Islet precursor cell (in vitro differentiated cells): ENCODE results near the gene ELOVL3.

Experiments
- DNase-seq: peaks from one replicate; pipeline ENCODE4 v3.0.0-alpha.2; 2018

Gene ELOVL3

DNA sequence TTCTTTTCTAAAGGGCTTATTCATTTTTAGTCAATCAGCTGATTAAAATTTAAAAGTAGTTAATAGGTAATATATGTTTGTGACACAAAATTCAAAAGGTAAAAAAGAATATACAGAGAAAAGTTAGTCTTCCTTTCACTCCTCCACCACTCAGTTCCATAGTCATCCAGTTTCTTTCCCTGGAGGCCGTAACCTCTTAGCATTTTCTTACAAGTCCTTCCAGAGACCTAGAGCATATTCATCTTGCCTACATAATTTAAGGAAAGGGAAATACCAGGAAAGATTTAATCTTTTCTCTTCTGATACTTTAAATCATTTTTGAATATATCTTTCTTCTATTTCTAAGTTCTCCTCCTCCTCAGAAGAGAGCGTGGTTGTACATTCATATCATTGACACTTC is 29.3 kb downstream of the ELOVL3 start:
- DNase-seq, result no peak

DNA sequence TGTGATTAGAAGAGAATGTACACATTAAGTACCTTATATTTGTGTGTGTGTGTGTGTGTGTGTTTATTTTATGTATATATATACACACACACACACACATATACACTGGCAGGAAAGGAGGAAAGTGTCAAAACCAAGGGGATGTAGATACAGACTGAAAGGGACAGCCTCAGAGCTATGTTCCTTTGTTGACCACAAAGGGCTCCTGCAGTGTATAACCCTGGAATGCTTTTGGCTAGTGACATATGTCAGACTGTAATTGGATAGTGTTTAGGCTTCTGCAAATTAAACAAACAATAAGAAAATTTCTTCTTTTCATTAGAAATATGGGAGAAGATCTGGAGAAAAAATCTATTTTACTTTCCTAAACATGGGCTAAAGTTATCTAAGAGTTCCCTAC is 35.1 kb downstream of the ELOVL3 start:
- DNase-seq, result no peak

DNA sequence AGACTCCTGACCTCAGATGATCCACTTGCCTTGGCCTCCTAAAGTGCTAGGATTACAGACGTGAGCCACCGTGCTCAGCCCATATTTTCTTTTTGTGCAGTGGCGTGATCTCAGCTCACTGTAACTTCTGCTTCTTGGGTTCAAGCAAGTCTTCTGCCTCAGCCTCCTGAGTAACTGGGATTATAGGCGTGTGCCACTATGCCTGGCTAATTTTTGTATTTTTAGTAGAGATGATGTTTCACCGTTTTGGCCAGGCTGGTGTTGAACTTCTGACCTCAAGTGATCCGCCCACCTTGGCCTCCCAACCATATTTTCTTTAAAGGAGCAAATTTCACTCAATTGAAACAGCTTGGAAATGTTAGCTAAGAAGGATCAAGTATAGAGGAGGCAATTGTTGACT is 35.7 kb downstream of the ELOVL3 start:
- no peak for DNase-seq

DNA sequence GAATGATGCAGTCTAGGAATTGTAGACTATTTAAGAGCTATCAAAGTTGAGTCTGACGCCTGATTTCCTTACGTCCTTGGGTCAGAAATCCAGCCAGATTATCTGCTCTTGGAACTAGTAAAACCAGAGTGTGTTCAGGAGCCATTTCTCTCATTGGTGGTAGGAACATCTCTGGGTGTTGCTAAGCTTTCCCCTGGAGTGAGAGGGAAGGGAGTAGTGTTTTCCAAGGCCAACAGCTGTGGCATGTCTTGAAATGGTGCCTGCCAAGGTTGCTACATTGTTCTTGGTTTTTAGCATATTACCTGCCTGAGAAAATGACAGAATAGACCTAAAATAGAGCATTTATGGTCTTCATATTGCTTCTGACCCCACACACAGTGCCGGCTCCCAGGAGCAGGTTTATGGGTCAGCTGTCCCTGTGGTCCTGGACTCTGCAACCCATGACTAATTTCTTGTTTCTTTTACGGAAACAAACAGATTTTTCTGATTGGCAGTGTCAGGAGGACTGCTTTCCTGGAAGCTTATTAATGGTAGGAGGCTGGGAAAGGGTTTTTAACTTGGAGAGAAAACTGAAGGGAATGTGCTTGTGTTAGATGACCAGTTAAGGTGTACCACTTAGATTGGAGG is 36.8 kb downstream of the ELOVL3 start:
- DNase-seq, result no peak

DNA sequence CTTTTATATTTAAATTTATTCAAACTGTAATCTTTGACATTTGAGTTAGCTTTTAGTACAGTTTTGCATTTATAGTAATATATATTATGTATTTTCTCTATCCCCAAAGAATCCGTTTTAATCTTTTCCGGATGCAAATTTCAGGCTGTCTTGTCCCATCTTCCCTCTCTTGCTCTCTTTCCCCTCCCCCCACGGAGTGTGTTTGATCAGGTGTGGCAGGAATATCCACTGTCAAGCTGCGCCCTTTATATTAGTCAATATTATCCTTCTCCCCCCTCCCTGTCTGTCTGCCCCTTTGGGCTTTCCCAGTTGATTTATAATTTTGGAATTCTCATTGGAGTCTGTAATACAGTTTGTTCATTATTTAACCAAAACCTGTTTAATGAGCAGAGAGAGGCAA is 38.3 kb downstream of the ELOVL3 start:
- no peak for DNase-seq

DNA sequence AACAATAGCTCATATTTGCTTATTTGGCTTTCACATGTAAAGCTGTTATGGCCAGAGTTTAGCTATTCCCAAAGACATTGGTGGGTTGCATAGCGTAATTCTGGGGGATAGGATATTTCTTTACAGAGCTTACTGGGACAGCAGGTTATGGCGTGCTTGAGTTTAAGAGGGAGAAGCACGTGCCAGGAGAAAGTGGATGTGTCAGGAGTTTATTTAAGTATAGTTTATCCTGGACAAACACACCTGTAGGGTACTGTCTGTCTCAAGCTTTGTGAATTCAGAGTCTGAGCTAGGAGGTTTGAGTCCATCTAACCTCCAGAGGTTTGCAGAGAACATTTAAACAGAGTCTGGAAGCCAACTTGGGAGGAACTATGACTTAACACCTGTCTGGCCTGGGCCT is 40.6 kb downstream of the ELOVL3 start:
- DNase-seq, result no peak

DNA sequence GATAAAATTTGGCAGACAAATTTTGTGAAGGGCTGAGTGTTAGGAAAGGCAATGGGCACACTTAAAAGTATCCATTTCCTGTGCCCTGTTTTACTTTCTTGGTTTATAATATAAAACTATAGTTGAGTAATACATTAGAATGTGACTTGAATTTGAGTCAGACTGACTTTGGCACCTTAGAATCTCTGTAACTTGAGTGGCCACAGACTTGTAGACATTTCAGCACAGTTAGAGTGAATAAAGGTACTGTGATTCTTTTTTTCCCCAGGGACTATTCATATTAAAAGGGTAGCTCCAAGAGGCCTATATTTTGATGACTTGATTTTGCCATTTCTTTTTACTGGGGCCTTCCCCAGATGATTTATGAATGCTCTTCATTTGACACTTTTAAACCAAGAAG is 41.6 kb downstream of the ELOVL3 start:
- no peak for DNase-seq

DNA sequence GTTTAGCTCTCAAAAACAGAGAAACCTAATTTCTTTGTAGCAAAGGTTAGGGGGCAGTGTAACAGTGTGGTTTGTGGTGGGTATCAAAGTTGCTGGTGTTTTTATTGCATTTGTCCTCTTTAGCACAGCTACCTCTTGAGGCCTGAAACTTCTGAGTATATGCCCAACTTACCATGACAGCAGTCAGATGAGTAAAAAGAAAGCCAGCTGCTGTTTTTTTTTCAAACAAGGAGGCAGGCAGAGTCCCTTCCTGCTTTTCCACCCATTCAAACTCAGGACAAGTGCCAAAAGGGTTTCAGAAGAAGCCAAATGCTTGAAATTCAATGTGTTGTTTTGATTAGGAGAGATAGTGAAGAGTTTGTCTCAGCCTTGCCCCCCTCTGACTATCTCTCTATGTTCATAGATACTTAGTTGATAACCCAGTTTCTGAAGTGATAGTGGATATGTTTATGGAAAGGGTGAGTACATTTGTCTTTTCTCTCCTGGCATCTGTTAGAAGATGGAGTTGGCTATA is 42.3 kb downstream of the ELOVL3 start:
- DNase-seq, result no peak

DNA sequence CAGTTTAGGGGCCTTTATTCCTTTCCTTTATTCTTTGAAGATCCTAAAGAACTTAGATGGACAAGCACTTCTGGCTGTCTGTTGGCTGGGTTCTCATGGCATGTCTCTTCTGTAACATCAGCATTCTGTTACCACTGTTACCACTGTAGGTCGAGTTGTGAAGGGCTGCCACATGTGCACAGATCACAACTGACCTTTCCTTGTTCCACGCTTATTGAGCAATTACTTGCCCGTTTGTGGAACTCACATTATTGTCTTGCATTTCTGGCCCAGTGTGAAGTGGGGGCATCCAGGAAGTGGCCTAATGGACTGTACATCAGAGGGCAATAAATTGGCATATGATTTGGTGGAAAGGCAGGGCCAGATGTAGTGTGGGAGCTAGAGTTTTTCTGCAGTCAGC is 42.9 kb downstream of the ELOVL3 start:
- DNase-seq, result no peak

DNA sequence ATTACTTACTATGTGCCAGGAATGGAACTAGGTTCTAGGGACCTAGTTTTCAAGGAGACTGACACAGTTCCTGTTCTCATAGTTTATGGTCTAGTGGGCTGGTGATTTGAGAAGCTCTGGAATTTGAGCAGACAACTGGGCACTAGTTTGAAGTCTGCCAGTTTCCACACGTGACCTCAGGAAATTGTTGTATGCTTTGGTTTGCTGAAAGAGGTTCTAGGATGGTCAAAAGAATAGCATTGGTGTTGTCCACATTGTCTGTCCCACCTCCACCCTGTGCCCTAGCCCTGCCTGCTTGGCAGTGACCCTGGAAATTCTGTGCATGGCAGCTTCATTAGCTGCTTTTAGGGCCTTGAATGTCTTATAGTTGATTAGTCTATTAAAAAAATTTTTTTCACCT is 48.0 kb downstream of the ELOVL3 start:
- no peak for DNase-seq

DNA sequence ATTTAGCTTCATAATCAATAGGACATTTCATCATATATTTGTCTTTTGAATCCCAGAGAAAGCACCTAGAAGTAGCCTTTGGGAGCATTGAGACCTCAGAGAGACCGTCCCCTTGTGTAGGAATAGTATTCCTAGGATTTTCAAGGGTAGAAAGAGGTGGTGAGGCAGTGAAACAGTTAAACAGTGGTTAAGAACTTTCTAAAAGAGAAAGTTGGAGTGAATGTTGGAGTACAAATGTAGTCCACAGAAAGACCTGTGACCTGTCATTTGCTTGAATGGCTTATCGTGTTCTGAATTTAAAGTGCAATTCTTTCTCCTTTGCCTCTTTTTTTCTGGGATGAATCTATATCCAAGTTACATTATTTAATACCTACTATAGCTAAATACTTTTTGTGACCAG is 49.2 kb downstream of the ELOVL3 start:
- DNase-seq, result no peak

DNA sequence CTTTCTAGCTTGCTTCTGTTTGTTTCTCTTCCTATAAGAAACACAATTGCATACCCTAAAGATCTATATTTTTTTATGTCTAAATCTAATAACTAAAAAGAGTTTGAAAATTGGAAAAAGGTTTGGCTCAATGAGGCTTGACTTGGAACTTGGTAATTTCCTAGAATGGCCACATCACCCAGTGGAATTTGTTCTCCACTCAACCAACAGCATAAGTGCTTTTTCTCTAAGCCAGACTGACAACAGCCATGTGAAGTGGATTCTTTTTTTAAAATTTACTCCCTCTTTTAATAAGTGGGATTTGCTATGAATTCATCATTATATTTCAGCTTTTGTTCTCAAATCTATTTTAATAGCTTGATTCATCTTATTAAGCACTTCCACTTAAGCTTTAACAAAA is 53.0 kb downstream of the ELOVL3 start:
- DNase-seq, result no peak
